HepG2 (cell line): ENCODE results near the gene MTHFSD. TPM values are rescaled to one million over a fixed set of nuclear protein-coding genes. Genes with fewer than 3 reads are reported as not detected.
A peak's percentile ranks its signal among the peaks of the same experiment; 100 is the strongest.

ENCODE experiments used
- ATAC-seq: fragments of 200-7000 bp; cut with Tn5 transposase; 3 replicates; pipeline ENCODE4 v1.9.1; 2020; ENCODE audit warnings: mild to moderate bottlenecking, moderate library complexity
- BruUV-seq: library from RNA; stranded (reverse); fragments of 400-500 nt; replicated peaks from 2 replicates; lab custom pipeline; 2021; lab: Mats Ljungman, UMichigan
- CTCF ChIA-PET: fragments of 300-600 bp; formaldehyde crosslinking; extraction: SDS; loops from one replicate; lab custom pipeline; 2021; ENCODE audit warnings: low total read pairs, inconsistent platforms, low intra/inter-chr PET ratio; lab: Yijun Ruan, JAX
- POLR2A ChIA-PET: fragments of 350-600 bp; sonication (Branson Sonifier 250); formaldehyde crosslinking; loops from one replicate; lab custom pipeline; 2020; ENCODE audit warnings: antibody characterized with exemption, inconsistent platforms; lab: Yijun Ruan, JAX
- DNase-seq: peaks from one replicate; pipeline ENCODE4 v3.0.0-alpha.2; 2015; ENCODE audit warnings: low spot score
- FAIRE-seq: peaks from 3 replicates; lab custom pipeline; 2011; peaks lifted over from hg19 to GRCh38; lab: Jason Lieb, UNC
- H2AFZ ChIP-seq: one replicate; pipeline ENCODE4 v1.6.1; 2011; ENCODE audit warnings: low read length, inconsistent platforms
- H3K27ac ChIP-seq: fragments of 300-600 bp; 3 replicates; pipeline ENCODE4 v1.8.0; 2011; ENCODE audit warnings: mixed run types, mild to moderate bottlenecking, mixed read lengths, low read length, inconsistent platforms; ENCODE audit not compliant: insufficient read depth; ENCODE audit errors: extremely low read length
- H3K27me3 ChIP-seq, 2 experiments: fragments of 200-600 bp in 1 of 2; 2 replicates in 1 of 2; 3 replicates in 1 of 2; pipeline versions ENCODE4 v1.6.0 to v1.8.0; 2011; ENCODE audit warnings: low read length in 2 of 2, mild to moderate bottlenecking in 2 of 2, moderate library complexity in 2 of 2, inconsistent platforms in 1 of 2; ENCODE audit not compliant: insufficient read depth in 2 of 2, control insufficient read depth in 1 of 2
- H3K36me3 ChIP-seq, 2 experiments: fragments of 200-600 bp in 1 of 2; replicated peaks in 1 of 2; 2 replicates in 1 of 2; 3 replicates in 1 of 2; pipeline versions ENCODE4 v1.5.1 to v1.8.0; 2011; ENCODE audit warnings: low read length in 2 of 2, inconsistent platforms in 1 of 2; ENCODE audit not compliant: insufficient read depth in 2 of 2, control insufficient read depth in 1 of 2
- H3K4me1 ChIP-seq: 2 replicates; pipeline ENCODE4 v1.5.1; 2012; ENCODE audit warnings: low read length, inconsistent platforms; ENCODE audit not compliant: insufficient read depth
- H3K4me2 ChIP-seq: 2 replicates; pipeline ENCODE4 v1.6.0; 2011; ENCODE audit warnings: low read depth, low read length, inconsistent platforms
- H3K4me3 ChIP-seq, 3 experiments: fragments of 200-600 bp in 1 of 3; sonication (generic), shearing (Covaris generic) in 1 of 3; replicated peaks in 1 of 3; 2 replicates each; pipeline ENCODE4 v1.5.1; 2011 to 2016; ENCODE audit warnings: low read length in 3 of 3, inconsistent platforms in 2 of 3, low read depth in 2 of 3, mild to moderate bottlenecking in 2 of 3, control low read depth in 1 of 3, mixed read lengths in 1 of 3; ENCODE audit not compliant: insufficient read depth in 1 of 3
- H3K79me2 ChIP-seq: one replicate; pipeline ENCODE4 v1.6.1; 2011; ENCODE audit warnings: low read length, inconsistent platforms; ENCODE audit not compliant: insufficient read depth
- H3K9ac ChIP-seq: 2 replicates; pipeline ENCODE4 v1.6.0; 2011; ENCODE audit warnings: mild to moderate bottlenecking, low read depth, low read length, inconsistent platforms; ENCODE audit not compliant: insufficient read depth
- H3K9me3 ChIP-seq: 2 replicates; pipeline ENCODE4 v1.5.1; 2012; ENCODE audit warnings: mild to moderate bottlenecking, low read length
- H4K20me1 ChIP-seq: 2 replicates; pipeline ENCODE4 v1.6.0; 2011; ENCODE audit warnings: inconsistent platforms, mild to moderate bottlenecking, low read length, moderate library complexity; ENCODE audit not compliant: insufficient read depth
- CREB1 ChIP-seq, 2 experiments: fragments of 450-650 bp in 1 of 2; IDR thresholded peaks; 2 replicates each; pipeline ENCODE4 v1.6.1; 2016 to 2017; ENCODE audit warnings: control low read depth in 1 of 2, mild to moderate bottlenecking in 1 of 2, missing compliant biosample characterization in 1 of 2, missing genetic modification characterization in 1 of 2
- ETS1 ChIP-seq: sonication (generic); formaldehyde crosslinking; IDR thresholded peaks from 2 replicates; pipeline ENCODE4 v1.4.0; 2020; ENCODE audit warnings: missing genetic modification reagents
- GABPA ChIP-seq, 2 experiments: IDR thresholded peaks; 2 replicates each; pipeline ENCODE4 v1.6.1; 2011 to 2016; ENCODE audit warnings: low read depth in 2 of 2, low read length in 1 of 2, missing biosample characterization in 1 of 2, missing genetic modification characterization in 1 of 2
- GTF2F1 ChIP-seq: fragments of 150-350 bp; IDR thresholded peaks from 2 replicates; pipeline ENCODE4 v1.6.1; 2014; ENCODE audit warnings: low read length
- HNRNPL ChIP-seq: fragments of 200-400 bp; formaldehyde crosslinking; IDR thresholded peaks from 2 replicates; pipeline ENCODE4 v1.6.1; 2017; ENCODE audit warnings: mild to moderate bottlenecking, low read depth, low read length
- HOXA5 ChIP-seq: sonication (generic); formaldehyde crosslinking; IDR thresholded peaks from 2 replicates; pipeline ENCODE4 v1.4.0; 2020; ENCODE audit warnings: missing genetic modification reagents
- LCORL ChIP-seq, 2 experiments: fragments of 450-650 bp in 1 of 2; sonication (generic) in 1 of 2; formaldehyde crosslinking in 1 of 2; IDR thresholded peaks; 2 replicates each; pipeline versions ENCODE4 v1.5.0 to v1.6.1; 2017 to 2020; ENCODE audit warnings: antibody characterized with exemption in 1 of 2, missing genetic modification reagents in 1 of 2
- MBNL3 ChIP-seq: fragments of 250-450 bp; sonication (Bioruptor Pico); conservative IDR thresholded peaks from 2 replicates; pipeline ENCODE4 v1.8.0; 2022; ENCODE audit warnings: mild to moderate bottlenecking, inconsistent platforms
- MEIS1 ChIP-seq: sonication (generic); formaldehyde crosslinking; IDR thresholded peaks from 2 replicates; pipeline ENCODE4 v1.9.0; 2021; ENCODE audit warnings: mild to moderate bottlenecking, missing genetic modification reagents, moderate library complexity, borderline replicate concordance
- MTA3 ChIP-seq: sonication (generic); formaldehyde crosslinking; IDR thresholded peaks from 2 replicates; pipeline ENCODE4 v1.4.0; 2020; ENCODE audit warnings: missing genetic modification reagents
- NCOA2 ChIP-seq: sonication (generic); formaldehyde crosslinking; IDR thresholded peaks from 2 replicates; pipeline ENCODE4 v1.8.0; 2022; ENCODE audit warnings: inconsistent platforms
- NCOA5 ChIP-seq: sonication (generic); formaldehyde crosslinking; IDR thresholded peaks from 2 replicates; pipeline ENCODE4 v1.4.0; 2020; ENCODE audit warnings: missing genetic modification reagents
- PHF21A ChIP-seq: sonication (generic); formaldehyde crosslinking; IDR thresholded peaks from 2 replicates; pipeline ENCODE4 v1.5.0; 2020; ENCODE audit warnings: mild to moderate bottlenecking, missing genetic modification reagents
- RNF2 ChIP-seq: fragments of 450-650 bp; conservative IDR thresholded peaks from 2 replicates; pipeline ENCODE4 v1.6.1; 2016; ENCODE audit warnings: low read depth
- SIX1 ChIP-seq: sonication (generic); formaldehyde crosslinking; IDR thresholded peaks from 2 replicates; pipeline ENCODE4 v1.4.0; 2020; ENCODE audit warnings: missing genetic modification reagents, borderline replicate concordance
- TP53 ChIP-seq: sonication (generic); formaldehyde crosslinking; conservative IDR thresholded peaks from 2 replicates; pipeline ENCODE4 v1.4.0; 2020; ENCODE audit warnings: missing genetic modification reagents
- ZNF614 ChIP-seq: IDR thresholded peaks from 2 replicates; pipeline ENCODE4 v1.6.1; 2018; ENCODE audit warnings: missing biosample characterization, missing genetic modification reagents, inconsistent platforms, borderline replicate concordance
- ZNF747 ChIP-seq: sonication (generic); formaldehyde crosslinking; IDR thresholded peaks from 2 replicates; pipeline ENCODE4 v1.8.1; 2023; ENCODE audit warnings: missing genetic modification reagents, mild to moderate bottlenecking, borderline replicate concordance
- ZNF768 ChIP-seq: sonication (generic); formaldehyde crosslinking; IDR thresholded peaks from 2 replicates; pipeline ENCODE4 v1.4.0; 2020; ENCODE audit warnings: missing genetic modification reagents
- ZNF891 ChIP-seq: sonication (generic); formaldehyde crosslinking; IDR thresholded peaks from 2 replicates; pipeline ENCODE4 v1.5.0; 2020; ENCODE audit warnings: mild to moderate bottlenecking, missing genetic modification reagents
- WGBS: methylation state at CpG from one replicate; pipeline ENCODE4 v1.1.6; 2017; ENCODE audit warnings: low lambda C conversion rate; 5-methylcytosine and 5-hydroxymethylcytosine counted together
- in situ Hi-C: cut with HindIII; loops from 2 replicates; pipeline ENCODE4 v1.10.0; 2017; ENCODE audit warnings: low pct_unique_long_range_greater_than_20kb; ENCODE audit not compliant: extremely low pct_ligation_motif_present
- intact Hi-C: fragments of 100-400 bp; cut with micrococcal nuclease; formaldehyde crosslinking; loops from one replicate; pipeline ENCODE4 v1.10.0; 2022; ENCODE audit not compliant: unreplicated experiment
- polyA plus RNA-seq, 8 experiments: library from polyadenylated mRNA; depleted of rRNA in 3 of 8; stranded (reverse) in 7 of 8; unstranded in 1 of 8; fragments of >200 nt; fragmentation: Illumina TruSeq in 4 of 8; extraction: Trizol in 4 of 8; gene quantifications; 2 replicates each; pipeline versions ENCODE4 v1.2.1 to v1.2.3, GENCODE V29; 2011 to 2016; ENCODE audit warnings: low read depth in 4 of 8, missing spikeins in 1 of 8, mixed read lengths in 1 of 8; ENCODE audit not compliant: insufficient read depth in 1 of 8
- total RNA-seq, 5 experiments: library from RNA; depleted of rRNA; stranded (reverse); fragments of >200 nt; fragmentation: Illumina TruSeq; extraction: Trizol; gene quantifications; 2 replicates each; pipeline ENCODE4 v1.2.3, GENCODE V29; 2016; ENCODE audit warnings: low read depth in 1 of 5

MTHFSD gene
- total and polyA plus RNA-seq, 2 of the 13 experiments (the other 11 are each of a cell fraction or from before 2014, with no cell fraction given): 14.2 to 16.3 TPM

- peaks cover 25 to 71% of the 10 kb centered on the region in 2 experiments for H3K36me3 ChIP-seq
- H3K27me3 ChIP-seq: no peaks in the 10 kb centered on the region
- 92% methylated on average over 6 of the region's 6 CpGs for WGBS
- H3K9me3 ChIP-seq: no peaks in the 10 kb centered on the region
- TF ChIP-seq ZNF891 (CRISPR knock-in tag) (no peak), LCORL (IDR thresholded peaks at IDR 0.05) (peak; percentile 59; the same call in 1 of the 2 replicates), LCORL (CRISPR knock-in tag; IDR thresholded peaks at IDR 0.05) (no peak)
- ATAC-seq: no peak
- DNase-seq: no peak
- H2AFZ ChIP-seq: no peak overlapping the region
- no peak overlapping the region for H3K4me3 ChIP-seq
- H3K4me2 ChIP-seq: no peak overlapping the region
- no peaks in the 10 kb centered on the region for H3K4me1 ChIP-seq
- H4K20me1 ChIP-seq: no peaks in the 10 kb centered on the region
- BruUV-seq: no TSS peak
- CTCF ChIA-PET: no interaction called here
- H3K9ac ChIP-seq: no peak overlapping the region
- intact Hi-C loops: no loop called here
- POLR2A ChIA-PET: interaction anchor here (1.0 kb wide), 1 partner anchor 14 kb away, joined by 3 read pairs; the partner anchor contains the start of gene MTHFSD
- in situ Hi-C loops: no loop called here
- no peak overlapping the region for H3K27ac ChIP-seq
- FAIRE-seq: no peak
- H3K79me2 ChIP-seq: no peaks in the 10 kb centered on the region
These were observed 14.1 kb downstream of the MTHFSD start for GRCh38 chr16:86540894-86541293.

DNA sequence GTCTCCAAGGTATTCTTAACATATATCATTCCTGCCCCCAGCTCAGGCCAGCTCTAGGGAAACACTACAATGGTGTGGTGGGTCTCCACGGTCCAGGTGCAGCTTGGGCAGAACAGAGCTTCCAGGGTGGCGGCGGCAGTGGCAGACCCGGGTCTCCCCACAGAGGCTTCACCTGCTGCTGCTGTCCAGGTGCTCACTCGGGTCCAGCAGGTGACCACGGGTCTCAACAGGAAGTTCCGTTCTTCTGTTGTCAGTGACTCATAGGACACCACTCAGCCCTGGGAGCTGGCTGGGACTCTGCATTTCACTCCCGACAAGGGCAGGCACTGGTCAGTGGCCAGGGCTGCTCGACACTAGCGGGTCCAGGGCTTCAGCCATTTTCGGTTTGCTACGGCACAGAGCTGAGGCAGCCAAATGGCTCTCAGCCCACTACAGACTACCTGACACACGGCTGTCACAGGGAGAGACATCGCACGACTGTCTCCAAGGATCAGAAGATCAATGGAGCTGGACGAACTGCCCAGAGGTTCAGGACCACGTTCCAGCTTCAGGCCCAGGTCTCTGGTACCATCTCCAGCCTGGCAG, 16.7 kb downstream of the MTHFSD start:
- POLR2A ChIA-PET: no interaction called here
- H3K9me3 ChIP-seq: no peaks in the 10 kb centered on the region
- H3K79me2 ChIP-seq: no peaks in the 10 kb centered on the region
- H3K4me1 ChIP-seq: no peaks in the 10 kb centered on the region
- H3K27me3 ChIP-seq: no peaks in the 10 kb centered on the region
- BruUV-seq: no TSS peak
- H2AFZ ChIP-seq: no peak overlapping the region
- CTCF ChIA-PET: no interaction called here
- H3K36me3 ChIP-seq: peaks cover 18 to 59% of the 10 kb centered on the region in 2 experiments
- no peak overlapping the region for H3K4me3 ChIP-seq
- in situ Hi-C loops (no loop called here), intact Hi-C loops (no loop called here)
- ATAC-seq: no peak
- TF ChIP-seq MTA3 (no peak), RNF2 (no peak), ZNF747 (no peak), TP53 (CRISPR knock-in tag) (no peak), PHF21A (no peak), HNRNPL (no peak), ZNF768 (CRISPR knock-in tag) (no peak), ZNF614 (CRISPR knock-in tag) (no peak), GTF2F1 (no peak), MBNL3 (no peak), ETS1 (CRISPR knock-in tag) (no peak), HOXA5 (CRISPR knock-in tag) (no peak), NCOA2 (CRISPR knock-in tag) (no peak), MEIS1 (no peak), SIX1 (CRISPR knock-in tag) (no peak), GABPA (IDR thresholded peaks at IDR 0.05; ENCODE audit: low read depth, low read length) (no peak), GABPA (CRISPR knock-in tag; IDR thresholded peaks at IDR 0.05; ENCODE audit: low read depth) (no peak), NCOA5 (no peak), CREB1 (IDR thresholded peaks at IDR 0.05) (no peak), CREB1 (CRISPR knock-in tag; IDR thresholded peaks at IDR 0.05) (no peak)
- no peaks in the 10 kb centered on the region for H4K20me1 ChIP-seq
- no peak overlapping the region for H3K4me2 ChIP-seq
- H3K9ac ChIP-seq: no peak overlapping the region
- 98% methylated on average over 9 of the region's 17 CpGs for WGBS
- DNase-seq: no peak
- H3K27ac ChIP-seq: no peak overlapping the region
- no peak for FAIRE-seq
